ENCODE data around the gene PRSS38.

DNA sequence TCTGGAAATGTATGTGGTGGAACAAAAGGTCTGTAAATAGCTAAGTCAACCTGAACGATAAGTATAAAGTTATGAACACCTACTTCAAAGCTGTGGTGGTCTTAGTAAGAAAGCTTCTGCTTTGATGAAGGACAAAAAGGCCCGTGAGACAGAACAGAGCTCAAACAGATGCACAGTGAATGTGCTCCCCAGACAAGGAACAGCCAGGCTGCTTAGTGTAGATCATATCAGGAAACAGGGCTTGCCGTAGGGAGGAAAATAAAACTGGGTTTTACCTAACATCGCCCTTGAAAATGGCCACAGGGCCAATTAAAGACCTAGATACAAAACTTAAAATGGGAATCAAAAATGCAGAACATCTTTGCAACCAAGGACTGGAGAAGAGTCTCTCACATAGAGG lies 40.2 kb downstream of the PRSS38 start:
- TF ChIP-seq CTCF (conservative IDR thresholded peaks at IDR 0.05 in 1 of 2, IDR thresholded peaks at IDR 0.05 in 1 of 2; ENCODE audit: low read depth in 1 of 2, low read length in 2 of 2) = no peak
- TF ChIP-seq EZH2 (IDR thresholded peaks at IDR 0.05; ENCODE audit: low read length, missing control alignments) = no peak

Measured in fibroblast of lung (primary cell).